ENCODE data around the gene TCF4.

DNA sequence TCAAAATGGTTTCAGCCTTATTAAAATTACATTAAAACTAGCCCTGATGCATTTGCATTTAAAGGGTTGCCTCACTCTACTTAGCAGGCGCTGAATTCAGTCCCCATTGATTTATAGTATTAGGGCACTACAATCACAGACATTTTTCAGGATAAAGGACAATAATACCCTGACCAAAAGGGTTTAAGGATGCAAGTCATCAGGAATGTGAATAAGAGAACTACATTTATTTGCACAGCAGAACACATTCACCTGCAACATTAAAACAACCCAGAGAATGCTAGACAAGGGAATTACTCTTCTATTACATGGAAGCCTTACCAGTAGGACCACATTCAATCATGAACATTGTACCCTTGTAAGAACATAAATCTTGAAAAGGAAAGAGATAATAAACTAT lies 93.6 kb downstream of the TCF4 start:
- TF ChIP-seq, protein P1, sequence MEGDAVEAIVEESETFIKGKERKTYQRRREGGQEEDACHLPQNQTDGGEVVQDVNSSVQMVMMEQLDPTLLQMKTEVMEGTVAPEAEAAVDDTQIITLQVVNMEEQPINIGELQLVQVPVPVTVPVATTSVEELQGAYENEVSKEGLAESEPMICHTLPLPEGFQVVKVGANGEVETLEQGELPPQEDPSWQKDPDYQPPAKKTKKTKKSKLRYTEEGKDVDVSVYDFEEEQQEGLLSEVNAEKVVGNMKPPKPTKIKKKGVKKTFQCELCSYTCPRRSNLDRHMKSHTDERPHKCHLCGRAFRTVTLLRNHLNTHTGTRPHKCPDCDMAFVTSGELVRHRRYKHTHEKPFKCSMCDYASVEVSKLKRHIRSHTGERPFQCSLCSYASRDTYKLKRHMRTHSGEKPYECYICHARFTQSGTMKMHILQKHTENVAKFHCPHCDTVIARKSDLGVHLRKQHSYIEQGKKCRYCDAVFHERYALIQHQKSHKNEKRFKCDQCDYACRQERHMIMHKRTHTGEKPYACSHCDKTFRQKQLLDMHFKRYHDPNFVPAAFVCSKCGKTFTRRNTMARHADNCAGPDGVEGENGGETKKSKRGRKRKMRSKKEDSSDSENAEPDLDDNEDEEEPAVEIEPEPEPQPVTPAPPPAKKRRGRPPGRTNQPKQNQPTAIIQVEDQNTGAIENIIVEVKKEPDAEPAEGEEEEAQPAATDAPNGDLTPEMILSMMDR (IDR thresholded peaks at IDR 0.05) = no peak
- TF ChIP-seq POLR2AphosphoS5 (IDR thresholded peaks at IDR 0.05) (no peak), POLR2A (IDR thresholded peaks at IDR 0.05) (no peak)

All from upper lobe of left lung (tissue), 4 donors.